Lower lobe of right lung (tissue), 2 donors: ENCODE measurements around the gene APH1A. TPM values are rescaled to one million over a fixed set of nuclear protein-coding genes. Genes with fewer than 3 reads are reported as not detected.
"Not testable (repeated sequence)": the region's sequence is repeated elsewhere in the genome, so short reads cannot be mapped to it uniquely, and the experiment has no call there.

ENCODE experiments used
- ATAC-seq, 2 donors: fragments of 200-7000 bp; cut with Tn5 transposase; one replicate each; pipeline ENCODE4 v1.9.1; 2020 to 2022; ENCODE audit warnings: mild to moderate bottlenecking in 2 of 2, moderate library complexity in 2 of 2
- DNase-seq: peaks from one replicate; pipeline ENCODE4 v3.0.0-alpha.2; 2020
- H3K27ac ChIP-seq: fragments of 200-600 bp; one replicate; pipeline ENCODE4 v1.8.0; 2022
- H3K27me3 ChIP-seq: fragments of 200-600 bp; one replicate; pipeline ENCODE4 v1.8.0; 2022; ENCODE audit warnings: low read depth
- H3K36me3 ChIP-seq: fragments of 200-600 bp; one replicate; pipeline ENCODE4 v1.8.0; 2022; ENCODE audit warnings: mild to moderate bottlenecking
- H3K4me1 ChIP-seq: fragments of 200-600 bp; one replicate; pipeline ENCODE4 v1.8.0; 2022
- H3K4me3 ChIP-seq: fragments of 200-600 bp; one replicate; pipeline ENCODE4 v1.8.0; 2022; ENCODE audit warnings: mild to moderate bottlenecking
- H3K9me3 ChIP-seq: fragments of 200-600 bp; one replicate; pipeline ENCODE4 v1.8.0; 2022
- CTCF ChIP-seq: fragments of 200-600 bp; IDR thresholded peaks from one replicate; pipeline ENCODE4 v1.8.0; 2022; ENCODE audit warnings: antibody characterized with exemption, mild to moderate bottlenecking
- intact Hi-C: fragments of 100-400 bp; cut with DNase I; formaldehyde crosslinking; loops from one replicate; pipeline ENCODE4 v1.11.0; 2022
- total RNA-seq: library from RNA; stranded (reverse); fragmentation: NEBNext Ultra II Directional; extraction: Animal tissue kit (Norgen Biotek cat#: 25700); gene quantifications from one replicate; pipeline ENCODE4 v1.2.1, GENCODE V29; 2021
- donor health status: DM: no; HTN: yes; CAD: no; lungs with severe emphysema.

APH1A gene
- total RNA-seq, 1 donor from 2014 or later = 129 TPM

GRCh38 chr1:150226486-150226885, 42.3 kb downstream of the APH1A start:
- Histone ChIP-seq H3K36me3 (peaks cover 82% of the 10 kb centered on the region), H3K9me3 (no peaks in the 10 kb centered on the region), H3K4me3 (no peak overlapping the region), H3K4me1 (no peaks in the 10 kb centered on the region), H3K27me3 (no peaks in the 10 kb centered on the region), H3K27ac (no peak overlapping the region)
- no peak for TF ChIP-seq CTCF
- DNase-seq (no peak), ATAC-seq (no peak)
- intact Hi-C loops = no loop called here

GRCh38 chr1:150225546-150225945, 43.3 kb downstream of the APH1A start:
- DNase-seq = no peak
- no peaks in the 10 kb centered on the region for H3K9me3 ChIP-seq
- ATAC-seq = no peak
- no peaks in the 10 kb centered on the region for H3K4me1 ChIP-seq
- no peak overlapping the region for H3K4me3 ChIP-seq
- no peaks in the 10 kb centered on the region for H3K27me3 ChIP-seq
- peaks cover 83% of the 10 kb centered on the region for H3K36me3 ChIP-seq
- intact Hi-C loops = no loop called here
- no peak overlapping the region for H3K27ac ChIP-seq
- TF ChIP-seq CTCF = no peak

- no peak for ATAC-seq
- H3K27me3 ChIP-seq = no peaks in the 10 kb centered on the region
- H3K36me3 ChIP-seq = peaks cover 83% of the 10 kb centered on the region
- H3K9me3 ChIP-seq = no peaks in the 10 kb centered on the region
- H3K27ac ChIP-seq = no peak overlapping the region
- no peak overlapping the region for H3K4me3 ChIP-seq
- no peak for TF ChIP-seq CTCF
- H3K4me1 ChIP-seq = no peaks in the 10 kb centered on the region
- no peak for DNase-seq
- intact Hi-C loops = no loop called here
Observed at GRCh38 chr1:150224983-150225382, 43.8 kb downstream of the APH1A start.

GRCh38 chr1:150221552-150221951, 47.3 kb downstream of the APH1A start:
- Histone ChIP-seq H3K4me3 (no peak overlapping the region), H3K9me3 (no peaks in the 10 kb centered on the region), H3K36me3 (peaks cover 64% of the 10 kb centered on the region), H3K27me3 (no peaks in the 10 kb centered on the region), H3K27ac (no peak overlapping the region), H3K4me1 (no peaks in the 10 kb centered on the region)
- intact Hi-C loops = no loop called here
- no peak for DNase-seq
- no peak for ATAC-seq
- TF ChIP-seq CTCF = peak; percentile 34

- DNase-seq, intact Hi-C loops: not testable (repeated sequence)
Observed at GRCh38 chr1:150215855-150216254, 53.0 kb downstream of the APH1A start.

More at GRCh38 chr1:150215855-150216254, 53.0 kb downstream of the APH1A start:
- not testable (repeated sequence) for H3K4me1 ChIP-seq, H3K27ac ChIP-seq, H3K27me3 ChIP-seq, H3K4me3 ChIP-seq, H3K9me3 ChIP-seq, ATAC-seq
- peaks cover 14% of the 10 kb centered on the region for H3K36me3 ChIP-seq

Other genes starting within 250 kb of the APH1A start
- 36.1 TPM for gene VPS45, start 201.2 kb downstream of the APH1A start, total RNA-seq
- gene PLEKHO1, start 119.1 kb downstream of the APH1A start, total RNA-seq = 41.6 TPM
- gene ANP32E, start 32.9 kb downstream of the APH1A start, total RNA-seq = 27.9 TPM
- 0.38 TPM for gene CA14, start 11.2 kb downstream of the APH1A start, total RNA-seq
- 12.2 TPM for gene C1orf54, start 3.8 kb upstream of the APH1A start, total RNA-seq
- 6.2 TPM for gene CIART, start 13.5 kb upstream of the APH1A start, total RNA-seq
- gene MRPS21, start 24.8 kb upstream of the APH1A start, total RNA-seq = 45.9 TPM
- 54.1 TPM for gene PRPF3, start 52.5 kb upstream of the APH1A start, total RNA-seq
- gene RPRD2, start 95.1 kb upstream of the APH1A start, total RNA-seq = 32.0 TPM
- gene TARS2, start 218.4 kb upstream of the APH1A start, total RNA-seq = 23.7 TPM
- 16.9 TPM for gene ECM1, start 239.1 kb upstream of the APH1A start, total RNA-seq
- gene FALEC, start 246.7 kb upstream of the APH1A start, total RNA-seq = not detected